Adrenal gland (tissue), 5 donors: ENCODE measurements around the gene SPAG16.

Experiments
- POLR2A ChIP-seq, 2 donors: fragments of 450-650 bp; IDR thresholded peaks; one replicate each; pipeline ENCODE4 v1.6.1; 2017; ENCODE audit warnings: antibody characterized with exemption in 2 of 2, mild to moderate bottlenecking in 2 of 2, moderate library complexity in 1 of 2
- TF ChIP-seq, protein P1 (sequence below), 6 experiments: fragments of 450-650 bp in 4 of 6; fragments of 200-600 bp in 2 of 6; sonication (generic) in 1 of 6; IDR thresholded peaks; 1 replicate in 5 of 6; 2 replicates in 1 of 6; pipeline versions ENCODE4 v1.5.1 to v1.8.0; 2016 to 2021; ENCODE audit warnings: antibody characterized with exemption in 6 of 6, mild to moderate bottlenecking in 2 of 6, moderate library complexity in 1 of 6
- donor health status: DM: no; HTN: no; CAD: no.

DNA sequence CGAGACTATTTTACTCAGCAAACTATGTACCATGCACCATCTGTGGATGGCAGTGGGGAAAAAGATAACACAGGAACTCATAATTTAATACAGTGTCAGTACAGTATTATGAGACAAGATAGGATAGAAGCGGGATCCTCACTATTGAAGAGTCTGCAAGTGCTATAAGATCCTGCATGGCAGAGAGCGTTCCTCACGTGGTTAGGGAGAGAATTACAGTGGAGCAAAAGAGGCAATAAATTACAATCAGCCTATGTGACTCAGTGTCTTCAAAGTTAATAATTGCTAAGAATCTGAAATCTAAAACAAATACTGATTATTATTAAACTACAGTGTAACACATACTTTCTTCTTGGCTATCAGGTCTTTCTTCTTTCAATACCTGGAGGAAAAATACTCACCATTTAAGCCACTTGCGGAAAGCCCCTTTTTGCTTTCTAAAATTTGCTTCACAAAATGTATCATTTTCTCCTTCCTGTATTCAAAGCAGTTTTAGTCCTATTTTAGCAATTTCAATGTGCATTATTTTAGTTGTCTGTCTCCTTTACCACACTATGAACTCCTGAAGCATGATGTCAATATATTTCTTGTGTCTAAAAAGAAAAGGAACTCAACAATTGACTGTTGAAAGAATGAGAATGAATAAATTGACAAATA, 342.9 kb downstream of the SPAG16 start:
- TF ChIP-seq, protein P1, sequence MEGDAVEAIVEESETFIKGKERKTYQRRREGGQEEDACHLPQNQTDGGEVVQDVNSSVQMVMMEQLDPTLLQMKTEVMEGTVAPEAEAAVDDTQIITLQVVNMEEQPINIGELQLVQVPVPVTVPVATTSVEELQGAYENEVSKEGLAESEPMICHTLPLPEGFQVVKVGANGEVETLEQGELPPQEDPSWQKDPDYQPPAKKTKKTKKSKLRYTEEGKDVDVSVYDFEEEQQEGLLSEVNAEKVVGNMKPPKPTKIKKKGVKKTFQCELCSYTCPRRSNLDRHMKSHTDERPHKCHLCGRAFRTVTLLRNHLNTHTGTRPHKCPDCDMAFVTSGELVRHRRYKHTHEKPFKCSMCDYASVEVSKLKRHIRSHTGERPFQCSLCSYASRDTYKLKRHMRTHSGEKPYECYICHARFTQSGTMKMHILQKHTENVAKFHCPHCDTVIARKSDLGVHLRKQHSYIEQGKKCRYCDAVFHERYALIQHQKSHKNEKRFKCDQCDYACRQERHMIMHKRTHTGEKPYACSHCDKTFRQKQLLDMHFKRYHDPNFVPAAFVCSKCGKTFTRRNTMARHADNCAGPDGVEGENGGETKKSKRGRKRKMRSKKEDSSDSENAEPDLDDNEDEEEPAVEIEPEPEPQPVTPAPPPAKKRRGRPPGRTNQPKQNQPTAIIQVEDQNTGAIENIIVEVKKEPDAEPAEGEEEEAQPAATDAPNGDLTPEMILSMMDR (IDR thresholded peaks at IDR 0.05) = no peak
- no peak for TF ChIP-seq POLR2A (IDR thresholded peaks at IDR 0.05)
